ENCODE results near the gene ABTB1. TPM values are rescaled to one million over a fixed set of nuclear protein-coding genes. Genes with fewer than 3 reads are reported as not detected.

The ABTB1 gene
- total RNA-seq, result 7.0 and 7.1 TPM in 2 replicates

DNA sequence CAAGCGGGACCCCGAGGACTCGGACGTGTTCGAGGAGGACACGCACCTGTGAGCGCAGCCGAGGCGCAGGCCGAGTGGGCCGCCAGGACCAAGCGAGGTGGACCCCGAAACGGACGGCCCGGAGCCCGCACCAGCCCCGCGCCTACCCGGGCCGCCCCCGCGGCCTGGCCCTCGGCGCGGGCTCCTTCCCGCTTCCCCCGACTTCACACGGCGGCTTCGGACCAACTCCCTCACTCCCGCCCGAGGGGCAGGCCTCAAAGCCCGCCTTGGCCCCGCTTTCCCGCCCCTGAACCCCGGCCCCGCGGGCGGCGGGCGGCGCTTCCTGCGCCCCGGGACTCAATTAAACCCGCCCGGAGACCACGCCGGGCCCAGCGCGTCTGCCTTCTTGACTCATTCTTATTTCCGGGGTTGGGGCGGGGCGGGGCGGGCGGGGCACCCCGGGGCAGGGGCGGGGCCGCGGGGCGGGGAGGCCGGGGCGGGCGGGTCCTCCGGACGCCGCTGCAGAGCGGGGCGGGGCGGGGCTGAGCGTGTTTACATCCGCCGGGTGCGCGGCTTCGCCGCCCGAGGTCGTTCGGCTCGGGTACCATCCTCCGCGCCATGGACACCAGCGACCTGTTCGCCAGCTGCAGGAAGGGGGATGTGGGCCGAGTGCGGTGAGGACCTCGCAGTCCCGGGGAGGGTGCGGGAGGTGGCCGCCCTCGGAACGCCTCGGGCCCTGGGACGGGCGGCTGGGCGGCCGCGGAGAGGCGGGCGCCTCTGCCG is at the start of gene ABTB1:
ABTB1 (plus strand) TSS at position 524 of the 762 bp plus-strand sequence; CDS start at position 598, 74 bp downstream.

GRCh38 chr3:127628788-127629466 is 43.8 kb upstream of the ABTB1 start, which contains the start of gene PODXL2:
TSS of gene PODXL2 (plus strand) at chr3:127629185. CDS start at chr3:127629220, 35 bp downstream.

Other genes starting within 250 kb of the ABTB1 start
- gene TPRA1, start 82.2 kb upstream of the ABTB1 start, total RNA-seq, result 47.4 and 56.5 TPM in 2 replicates
- 10.5 and 11.7 TPM in 2 replicates for gene MCM2, start 74.5 kb upstream of the ABTB1 start, total RNA-seq
- 1.00 and 1.0 TPM in 2 replicates for gene PODXL2, start 43.8 kb upstream of the ABTB1 start, total RNA-seq
- gene MGLL, start 149.6 kb downstream of the ABTB1 start, total RNA-seq, result 10.1 and 10.9 TPM in 2 replicates
- gene KBTBD12, start 242.3 kb downstream of the ABTB1 start, total RNA-seq, result not detected in 2 replicates

Data from smooth muscle cell of bladder (primary cell).